Choroid plexus epithelial cell (primary cell): ENCODE results near the gene IFIT3.
A peak's percentile ranks its signal among the peaks of the same experiment; 100 is the strongest.

Source experiments
- DNase-seq: peaks from one replicate; pipeline ENCODE4 v3.0.0-alpha.2; 2010; ENCODE audit warnings: low read depth
- H3K4me3 ChIP-seq: 2 replicates; pipeline ENCODE4 v1.5.1; 2011; ENCODE audit warnings: low read depth, mild to moderate bottlenecking, control low read depth, low read length, moderate library complexity
- TF ChIP-seq, protein P1 (sequence below): conservative IDR thresholded peaks from 2 replicates; pipeline ENCODE4 v1.5.1; 2011; ENCODE audit warnings: low read depth, mild to moderate bottlenecking, control low read depth, inconsistent platforms, low read length, moderate library complexity

IFIT3 gene

DNA sequence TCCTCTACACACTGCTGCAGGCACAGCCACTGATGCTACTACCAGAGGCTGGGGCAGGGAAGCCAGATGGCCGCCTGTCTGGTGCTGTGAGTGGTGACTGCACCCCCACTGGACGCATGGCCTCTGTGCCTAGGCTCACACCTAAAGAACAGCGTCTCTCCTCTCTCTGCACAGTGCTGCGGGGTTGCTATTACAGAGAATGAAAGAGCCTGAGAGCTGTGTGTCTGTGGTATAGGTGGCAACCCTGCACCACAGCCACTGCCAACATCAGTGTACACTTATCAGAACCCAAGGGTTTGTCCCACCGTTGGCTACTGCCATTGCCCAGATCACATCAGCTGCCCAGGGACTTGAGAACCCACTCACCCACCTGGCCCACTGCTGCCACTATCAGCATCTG, 30.0 kb upstream of the IFIT3 start:
- H3K4me3 ChIP-seq: no peak overlapping the region
- TF ChIP-seq, protein P1, sequence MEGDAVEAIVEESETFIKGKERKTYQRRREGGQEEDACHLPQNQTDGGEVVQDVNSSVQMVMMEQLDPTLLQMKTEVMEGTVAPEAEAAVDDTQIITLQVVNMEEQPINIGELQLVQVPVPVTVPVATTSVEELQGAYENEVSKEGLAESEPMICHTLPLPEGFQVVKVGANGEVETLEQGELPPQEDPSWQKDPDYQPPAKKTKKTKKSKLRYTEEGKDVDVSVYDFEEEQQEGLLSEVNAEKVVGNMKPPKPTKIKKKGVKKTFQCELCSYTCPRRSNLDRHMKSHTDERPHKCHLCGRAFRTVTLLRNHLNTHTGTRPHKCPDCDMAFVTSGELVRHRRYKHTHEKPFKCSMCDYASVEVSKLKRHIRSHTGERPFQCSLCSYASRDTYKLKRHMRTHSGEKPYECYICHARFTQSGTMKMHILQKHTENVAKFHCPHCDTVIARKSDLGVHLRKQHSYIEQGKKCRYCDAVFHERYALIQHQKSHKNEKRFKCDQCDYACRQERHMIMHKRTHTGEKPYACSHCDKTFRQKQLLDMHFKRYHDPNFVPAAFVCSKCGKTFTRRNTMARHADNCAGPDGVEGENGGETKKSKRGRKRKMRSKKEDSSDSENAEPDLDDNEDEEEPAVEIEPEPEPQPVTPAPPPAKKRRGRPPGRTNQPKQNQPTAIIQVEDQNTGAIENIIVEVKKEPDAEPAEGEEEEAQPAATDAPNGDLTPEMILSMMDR: no peak
- no peak for DNase-seq

DNA sequence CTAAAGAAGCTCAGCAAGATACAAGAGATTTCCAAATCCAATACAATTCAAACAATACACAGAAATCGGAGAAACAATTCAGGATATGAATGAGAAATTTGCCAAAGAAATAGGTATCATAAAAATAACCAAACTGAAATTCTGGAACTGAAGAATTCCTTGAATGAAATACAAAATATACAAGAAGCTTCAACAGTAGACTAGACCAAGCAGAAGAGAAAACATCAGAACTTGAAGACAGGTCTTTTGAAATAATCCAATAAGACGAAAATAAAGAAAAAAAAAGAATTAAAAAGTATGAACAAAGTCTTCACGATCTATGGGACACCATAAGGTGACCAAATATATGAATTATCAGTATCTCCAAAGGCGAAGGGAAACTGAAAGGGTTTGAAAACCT, 28.8 kb upstream of the IFIT3 start:
- no peak for DNase-seq
- H3K4me3 ChIP-seq: no peak overlapping the region
- TF ChIP-seq, protein P1: no peak

DNA sequence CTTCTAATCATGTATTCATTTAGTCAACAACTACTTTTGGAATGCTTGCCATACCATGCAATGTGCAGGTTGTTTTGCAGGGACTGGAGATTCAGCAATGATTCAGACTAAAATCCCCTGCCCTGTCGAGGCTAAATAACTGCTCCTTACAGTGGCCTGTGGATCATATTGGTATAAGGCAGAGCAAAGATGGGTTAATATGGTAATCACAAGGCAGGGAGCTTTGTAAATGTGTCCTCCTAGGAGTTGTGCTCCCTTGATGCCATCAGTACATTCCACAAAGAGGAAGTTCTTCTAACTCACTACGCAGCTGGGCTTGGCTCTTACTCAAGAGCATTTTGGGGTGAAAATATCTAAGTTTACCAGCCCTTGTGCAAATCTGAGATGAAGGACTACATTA, 26.6 kb upstream of the IFIT3 start:
- DNase-seq: peak; percentile 80
- TF ChIP-seq, protein P1: no peak
- H3K4me3 ChIP-seq: peak overlapping the region; percentile 53

DNA sequence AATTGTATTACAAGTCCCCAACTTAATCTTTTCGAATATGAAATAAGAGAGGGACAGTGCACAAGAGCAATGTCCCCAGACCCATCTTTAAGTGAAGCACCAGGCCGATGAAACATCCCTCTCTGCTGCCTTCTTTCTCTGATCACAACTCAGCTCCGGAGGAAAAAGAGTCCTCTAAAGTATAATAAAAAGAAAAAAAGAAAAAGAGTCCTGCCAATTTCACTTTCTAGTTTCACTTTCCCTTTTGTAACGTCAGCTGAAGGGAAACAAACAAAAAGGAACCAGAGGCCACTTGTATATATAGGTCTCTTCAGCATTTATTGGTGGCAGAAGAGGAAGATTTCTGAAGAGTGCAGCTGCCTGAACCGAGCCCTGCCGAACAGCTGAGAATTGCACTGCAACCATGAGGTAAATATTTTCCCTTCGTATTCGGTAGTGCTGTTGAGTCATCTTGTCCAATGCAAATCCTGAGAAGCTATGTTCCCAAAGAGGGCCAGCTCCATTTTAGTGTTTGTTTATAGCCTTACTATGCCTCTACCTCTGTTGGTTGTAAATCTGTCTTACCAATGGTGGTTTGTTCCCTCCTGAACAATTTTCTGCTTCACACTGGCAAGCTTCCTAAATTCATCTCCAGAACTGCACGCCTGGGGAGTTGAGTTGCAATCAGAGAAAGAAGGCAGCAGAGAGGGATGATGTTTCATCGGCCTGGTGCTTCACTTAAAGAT, 25.9 kb upstream of the IFIT3 start, which contains the start of gene IFIT2:
IFIT2 (plus strand) TSS at position 326 of the 725 bp plus-strand sequence; CDS start at position 404, 78 bp downstream.
- TF ChIP-seq, protein P1: no peak
- peak within 1 kb of the TSS; percentile 53 for H3K4me3 ChIP-seq
- peak; percentile 85 for DNase-seq

DNA sequence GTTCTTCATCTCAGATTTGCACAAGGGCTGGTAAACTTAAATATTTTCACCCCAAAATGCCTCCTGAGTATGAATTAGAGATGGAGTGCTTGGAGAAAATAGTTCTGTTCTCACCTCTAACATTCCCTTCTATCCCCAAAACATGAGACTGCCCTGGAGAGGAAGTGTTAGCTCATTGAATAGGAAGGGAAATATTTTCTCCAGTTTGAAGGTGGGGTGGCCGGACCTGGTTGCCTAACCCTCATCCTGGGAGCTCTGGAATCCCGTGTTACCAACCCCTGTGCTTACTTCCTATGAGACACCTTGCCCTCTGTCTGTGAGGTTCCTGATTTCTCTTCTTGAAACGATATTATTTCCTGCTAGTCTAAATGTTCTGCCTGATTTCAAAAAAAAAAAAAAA, 25.2 kb upstream of the IFIT3 start:
- peak; percentile 45 for DNase-seq
- TF ChIP-seq, protein P1: no peak
- H3K4me3 ChIP-seq: peak overlapping the region; percentile 53

DNA sequence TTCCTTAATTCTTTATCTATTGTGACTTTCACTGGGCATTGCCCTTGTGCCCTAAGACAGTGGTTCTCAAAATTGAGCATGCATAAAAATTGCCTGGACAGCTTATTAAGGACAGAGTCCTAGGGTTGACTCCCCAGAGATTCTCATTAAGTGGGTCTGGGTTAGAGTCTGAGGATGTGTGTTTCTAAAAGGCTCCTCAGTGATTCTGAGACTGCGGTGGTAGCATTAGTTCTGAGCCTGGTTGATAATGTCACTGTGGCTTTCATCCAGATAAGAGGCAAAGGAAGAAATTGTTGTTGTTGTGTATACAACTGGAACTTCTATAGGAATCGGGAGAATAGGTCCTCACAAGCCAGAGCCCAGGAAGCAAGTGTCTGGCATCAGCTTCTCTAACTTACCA, 24.6 kb upstream of the IFIT3 start:
- H3K4me3 ChIP-seq: peak overlapping the region; percentile 53
- TF ChIP-seq, protein P1: no peak
- no peak for DNase-seq

DNA sequence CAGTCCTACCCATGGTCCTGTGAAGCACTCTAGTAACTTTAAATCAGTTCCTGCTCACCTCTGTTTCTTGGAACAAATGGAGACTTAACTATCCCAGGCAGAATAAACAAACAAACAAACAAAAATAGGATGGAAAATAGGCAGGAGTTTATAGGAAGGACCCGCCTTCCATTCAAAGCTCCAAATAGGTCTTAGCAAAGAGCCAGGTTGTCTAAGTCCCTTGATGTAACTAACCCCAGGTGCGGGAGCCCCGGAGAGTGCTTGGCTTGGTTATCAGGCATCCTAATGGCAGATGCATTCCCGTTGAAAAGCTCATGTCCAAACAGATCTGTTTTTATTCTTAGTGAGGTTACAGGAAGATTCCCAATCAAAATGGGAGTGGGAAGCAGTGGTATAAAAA, 23.8 kb upstream of the IFIT3 start:
- no peak for DNase-seq
- peak overlapping the region; percentile 53 for H3K4me3 ChIP-seq
- TF ChIP-seq, protein P1: no peak
